Mesodermal cell (in vitro differentiated cells): Measurements from ENCODE around the gene PTEN. TPM values are rescaled to one million over a fixed set of nuclear protein-coding genes. Genes with fewer than 3 reads are reported as not detected.
A peak's percentile ranks its signal among the peaks of the same experiment; 100 is the strongest.
"Not testable (repeated sequence)": the region's sequence is repeated elsewhere in the genome, so short reads cannot be mapped to it uniquely, and the experiment has no call there.

ENCODE experiments used
- H3K27ac ChIP-seq: 2 replicates; pipeline ENCODE4 v1.7.0; 2013; ENCODE audit warnings: mild to moderate bottlenecking, low read depth, low read length, moderate library complexity; ENCODE audit not compliant: severe bottlenecking
- H3K36me3 ChIP-seq: 2 replicates; pipeline ENCODE4 v1.7.1; 2013; ENCODE audit warnings: mild to moderate bottlenecking, low read length, moderate library complexity; ENCODE audit not compliant: control insufficient read depth, insufficient read depth
- H3K4me1 ChIP-seq: one replicate; pipeline ENCODE4 v1.7.1; 2013; ENCODE audit warnings: mild to moderate bottlenecking, low read length; ENCODE audit not compliant: insufficient read depth, control insufficient read depth, poor library complexity, severe bottlenecking
- H3K4me3 ChIP-seq: 2 replicates; pipeline ENCODE4 v1.7.0; 2013; ENCODE audit warnings: low read length, control low read depth, mild to moderate bottlenecking; ENCODE audit not compliant: insufficient read depth, poor library complexity, severe bottlenecking; ENCODE audit errors: extremely low read depth
- H3K9me3 ChIP-seq: 2 replicates; pipeline ENCODE4 v1.7.1; 2013; ENCODE audit warnings: mild to moderate bottlenecking, low read length, moderate library complexity; ENCODE audit not compliant: control insufficient read depth
- WGBS, 2 experiments: methylation state at CpG; one replicate each; pipeline ENCODE4 v1.1.5; 2013; ENCODE audit warnings: missing lambda C conversion rate in 2 of 2; ENCODE audit not compliant: insufficient coverage in 2 of 2; 5-methylcytosine and 5-hydroxymethylcytosine counted together
- polyA plus RNA-seq, 2 experiments: library from polyadenylated mRNA; stranded (reverse); fragments of 50-300 nt; gene quantifications; one replicate each; pipeline ENCODE4 v1.2.3, GENCODE V29; 2013

The PTEN gene
- polyA plus RNA-seq (2013, experiment 1 of 2), result 58.4 TPM
- polyA plus RNA-seq (2013, experiment 2 of 2), result 68.0 TPM

DNA sequence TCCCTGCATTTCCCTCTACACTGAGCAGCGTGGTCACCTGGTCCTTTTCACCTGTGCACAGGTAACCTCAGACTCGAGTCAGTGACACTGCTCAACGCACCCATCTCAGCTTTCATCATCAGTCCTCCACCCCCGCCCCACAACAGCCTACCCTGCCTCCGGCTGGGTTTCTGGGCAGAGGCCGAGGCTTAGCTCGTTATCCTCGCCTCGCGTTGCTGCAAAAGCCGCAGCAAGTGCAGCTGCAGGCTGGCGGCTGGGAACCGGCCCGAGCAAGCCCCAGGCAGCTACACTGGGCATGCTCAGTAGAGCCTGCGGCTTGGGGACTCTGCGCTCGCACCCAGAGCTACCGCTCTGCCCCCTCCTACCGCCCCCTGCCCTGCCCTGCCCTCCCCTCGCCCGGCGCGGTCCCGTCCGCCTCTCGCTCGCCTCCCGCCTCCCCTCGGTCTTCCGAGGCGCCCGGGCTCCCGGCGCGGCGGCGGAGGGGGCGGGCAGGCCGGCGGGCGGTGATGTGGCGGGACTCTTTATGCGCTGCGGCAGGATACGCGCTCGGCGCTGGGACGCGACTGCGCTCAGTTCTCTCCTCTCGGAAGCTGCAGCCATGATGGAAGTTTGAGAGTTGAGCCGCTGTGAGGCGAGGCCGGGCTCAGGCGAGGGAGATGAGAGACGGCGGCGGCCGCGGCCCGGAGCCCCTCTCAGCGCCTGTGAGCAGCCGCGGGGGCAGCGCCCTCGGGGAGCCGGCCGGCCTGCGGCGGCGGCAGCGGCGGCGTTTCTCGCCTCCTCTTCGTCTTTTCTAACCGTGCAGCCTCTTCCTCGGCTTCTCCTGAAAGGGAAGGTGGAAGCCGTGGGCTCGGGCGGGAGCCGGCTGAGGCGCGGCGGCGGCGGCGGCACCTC, at the start of gene PTEN, which contains the start of gene KLLN:
Gene PTEN, plus strand, starts transcription at position 573 of the 891 bp plus-strand sequence. CDS start 845 bp downstream, outside the sequence.
Gene KLLN, minus strand, starts transcription at position 481 of the 891 bp plus-strand sequence. CDS start 1,046 bp downstream, outside the sequence.
- Histone ChIP-seq H3K27ac (peak within 1 kb of the TSS; percentile 93), H3K4me3 (peak within 1 kb of the TSS; percentile 86), H3K36me3 (no peaks in the 10 kb centered on the region), H3K9me3 (no peaks in the 10 kb centered on the region), H3K4me1 (no peaks in the 10 kb centered on the region)
- 0 to 1% methylated on average over 42 to 47 of the region's 89 CpGs for WGBS, 2 experiments

DNA sequence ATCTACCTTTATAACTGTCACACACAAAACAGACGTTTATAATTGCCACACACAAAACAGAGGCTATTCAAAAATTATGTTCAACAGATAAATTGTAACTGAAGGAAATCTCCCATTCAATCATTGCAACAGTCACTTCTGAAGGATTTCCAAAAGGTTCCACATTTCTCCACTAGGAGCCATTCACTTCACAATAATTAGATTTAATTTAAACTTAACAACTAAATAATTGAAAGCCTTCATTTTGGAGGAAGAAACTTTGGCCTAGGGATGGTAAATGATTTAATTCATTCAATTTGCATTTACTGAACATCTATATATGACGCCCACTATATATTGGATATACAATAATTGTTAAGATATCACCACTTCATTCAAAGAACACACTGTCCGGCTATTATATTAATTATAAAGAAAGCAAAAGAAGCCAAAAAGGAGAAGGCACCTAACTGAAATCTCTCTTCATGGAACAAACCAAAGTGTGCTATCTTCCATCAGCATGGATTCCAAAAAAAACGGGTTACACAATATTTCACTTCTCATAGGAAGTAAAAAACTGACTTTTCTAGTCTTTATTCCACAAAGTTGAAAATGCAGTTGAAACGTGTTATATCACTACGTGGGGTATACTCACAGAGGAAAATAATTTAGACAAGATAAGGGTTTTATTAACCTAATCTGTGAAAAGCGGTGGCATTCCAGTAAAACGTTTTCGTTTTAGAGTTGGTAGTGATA, 47.1 kb upstream of the PTEN start:
- peaks cover 18% of the 10 kb centered on the region for H3K36me3 ChIP-seq
- H3K4me1 ChIP-seq, result no peaks in the 10 kb centered on the region
- H3K9me3 ChIP-seq, result no peaks in the 10 kb centered on the region
- no peak overlapping the region for H3K27ac ChIP-seq
- WGBS, 2 experiments, result 88% methylated on average over 1 of the region's 9 CpGs; no CpG with 5 or more reads in 1 of the 2 experiments
- H3K4me3 ChIP-seq, result peak overlapping the region; percentile 87

DNA sequence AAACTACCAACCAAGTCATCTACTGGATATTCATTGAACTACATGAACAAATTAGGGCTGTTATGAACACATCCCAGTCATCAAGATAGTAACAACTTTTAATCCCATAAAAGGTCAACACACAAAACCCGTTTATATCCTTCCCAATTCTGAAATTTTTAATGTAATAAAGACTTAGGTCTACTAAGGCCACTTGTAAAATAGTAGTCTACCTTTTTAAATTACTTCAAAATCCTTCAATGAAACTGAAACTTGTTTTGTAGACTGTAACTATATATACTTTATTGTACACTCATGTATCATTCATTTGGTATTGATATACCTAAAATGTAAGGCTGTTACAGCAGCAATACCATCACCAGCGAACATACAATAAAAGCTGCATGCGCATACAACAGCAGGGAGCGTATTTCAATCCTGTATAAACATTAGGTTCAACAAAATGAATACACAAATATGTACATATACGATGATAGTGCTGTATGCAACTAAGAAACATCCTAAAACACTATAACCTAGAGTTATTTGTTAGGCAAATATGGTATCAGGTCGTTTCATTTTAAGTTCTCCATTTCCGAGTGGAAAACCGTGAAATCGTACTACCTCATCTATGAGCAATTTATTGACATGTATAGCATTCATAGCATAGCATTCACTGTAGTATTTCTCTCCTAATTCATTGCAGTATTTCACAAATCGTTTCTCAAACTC, 46.4 kb upstream of the PTEN start:
- 0 to 4% methylated on average over 1 to 4 of the region's 10 CpGs for WGBS, 2 experiments
- Histone ChIP-seq H3K9me3 (no peaks in the 10 kb centered on the region), H3K4me1 (no peaks in the 10 kb centered on the region), H3K36me3 (peaks cover 10% of the 10 kb centered on the region), H3K4me3 (peak overlapping the region; percentile 87), H3K27ac (peak overlapping the region; percentile 86)

DNA sequence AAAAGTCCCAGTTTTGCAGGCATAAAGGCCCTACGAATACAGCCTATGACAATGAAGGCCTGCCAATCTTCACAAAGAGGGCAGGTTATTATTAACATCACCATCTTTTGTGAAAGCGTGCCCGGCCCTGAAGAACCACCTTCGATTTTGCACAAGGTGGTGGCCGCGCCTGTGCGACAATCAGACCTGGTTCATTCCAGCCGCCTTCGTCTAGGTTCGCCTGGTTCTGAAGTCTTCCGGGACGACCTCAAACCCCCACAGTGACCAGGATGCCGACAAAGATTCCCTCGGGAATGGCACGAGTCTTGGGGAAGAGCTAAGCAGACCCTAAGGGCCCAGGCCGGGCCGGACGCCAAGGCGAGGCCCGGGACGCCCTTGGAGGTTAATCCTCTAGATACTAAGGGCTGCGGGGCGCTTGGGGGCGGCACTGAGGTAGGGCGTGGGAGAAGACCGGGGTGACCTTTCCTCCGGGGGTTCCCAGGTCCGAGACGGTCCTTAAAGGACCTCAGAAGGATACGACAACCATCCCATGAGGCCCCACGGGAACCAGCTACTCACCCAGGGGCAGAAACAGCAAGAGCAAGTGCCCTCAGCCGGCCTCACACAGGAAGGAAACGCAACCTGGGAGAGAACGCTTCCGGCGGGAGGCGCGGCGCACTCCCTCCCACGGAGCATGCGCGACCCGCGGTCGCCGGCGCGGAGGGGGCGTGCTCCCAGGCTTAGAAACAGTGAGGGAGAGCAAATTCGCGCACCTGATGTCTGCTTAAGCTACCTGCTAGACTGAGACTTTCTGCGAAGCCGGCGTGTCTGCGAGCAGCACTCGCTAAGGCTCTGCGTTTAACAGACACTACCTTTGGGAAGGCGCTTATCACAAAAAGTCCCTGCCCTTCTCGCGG, 45.6 kb upstream of the PTEN start, which contains the start of gene ATAD1:
Gene ATAD1, minus strand, starts transcription at position 618 of the 896 bp plus-strand sequence. CDS start 3,627 bp downstream, outside the sequence.
- H3K27ac ChIP-seq, result peak within 1 kb of the TSS; percentile 86
- peak within 1 kb of the TSS; percentile 87 for H3K4me3 ChIP-seq
- H3K9me3 ChIP-seq, result no peaks in the 10 kb centered on the region
- no peaks in the 10 kb centered on the region for H3K4me1 ChIP-seq
- H3K36me3 ChIP-seq, result peaks cover 3% of the 10 kb centered on the region
- WGBS, 2 experiments, result 0% methylated on average over 43 to 51 of the region's 60 CpGs

DNA sequence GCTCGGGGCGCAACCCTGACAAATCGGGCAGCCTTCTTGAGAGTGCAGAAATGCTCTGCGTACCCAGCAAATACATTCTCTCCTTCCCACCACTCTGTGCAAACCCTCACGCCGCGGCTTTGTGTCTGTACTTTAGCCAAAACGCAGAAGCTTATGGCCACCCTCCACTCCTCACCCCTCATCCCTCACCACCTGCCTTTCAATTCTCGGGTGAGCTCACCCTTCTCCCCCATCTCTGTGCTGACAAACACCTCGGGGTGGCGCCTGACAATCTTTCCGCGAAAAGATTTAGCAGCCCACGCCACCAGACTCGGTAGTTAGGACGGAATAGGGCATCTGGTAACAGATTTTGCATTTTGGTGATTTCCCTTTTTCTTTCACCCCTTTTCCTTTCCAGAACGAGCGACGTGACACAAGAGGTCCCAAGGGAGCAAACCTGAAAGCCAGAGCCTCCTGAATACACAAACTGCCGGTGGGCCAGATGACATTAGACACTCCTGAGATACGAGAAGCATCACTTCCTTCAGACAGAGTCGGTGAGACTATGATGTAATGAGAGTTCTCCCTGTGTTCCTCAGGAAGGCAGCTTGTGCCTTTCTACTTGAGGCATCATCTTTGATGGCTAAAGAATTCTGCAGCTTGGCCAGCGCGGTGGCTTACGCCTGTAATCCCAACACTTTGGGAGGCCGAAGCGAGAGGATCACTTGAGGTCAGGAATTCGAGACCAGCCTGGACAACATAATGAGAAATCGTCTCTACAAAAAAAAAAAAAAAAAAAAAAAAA, 44.7 kb upstream of the PTEN start:
- peak overlapping the region; percentile 34 for H3K27ac ChIP-seq
- WGBS, 2 experiments, result 15 to 18% methylated on average over 17 to 23 of the region's 29 CpGs
- H3K9me3 ChIP-seq, result no peaks in the 10 kb centered on the region

DNA sequence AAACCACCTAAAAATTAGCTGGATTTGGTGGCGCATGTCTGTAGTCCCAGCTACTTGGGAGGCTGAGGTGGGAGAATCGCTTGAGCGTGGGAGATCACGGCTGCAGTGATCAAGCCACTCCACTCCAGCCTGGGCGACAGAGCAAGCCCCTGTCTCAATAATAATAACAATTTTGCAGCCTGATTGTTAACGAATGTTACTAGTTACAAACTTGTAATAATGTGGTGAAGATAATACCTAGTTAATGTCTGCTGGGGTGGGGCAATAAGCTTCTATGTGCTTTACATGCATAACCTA, 44.2 kb upstream of the PTEN start:
- Histone ChIP-seq H3K4me3 (no peak overlapping the region), H3K9me3 (no peaks in the 10 kb centered on the region), H3K36me3 (no peaks in the 10 kb centered on the region), H3K4me1 (no peaks in the 10 kb centered on the region), H3K27ac (no peak overlapping the region)
- WGBS, 2 experiments, result 100% methylated on average over 3 of the region's 6 CpGs; no CpG with 5 or more reads in 1 of the 2 experiments

More for the DNA sequence above, 44.7 kb upstream of the PTEN start:
- H3K36me3 ChIP-seq, result no peaks in the 10 kb centered on the region
- H3K4me1 ChIP-seq, result no peaks in the 10 kb centered on the region
- peak overlapping the region; percentile 87 for H3K4me3 ChIP-seq

DNA sequence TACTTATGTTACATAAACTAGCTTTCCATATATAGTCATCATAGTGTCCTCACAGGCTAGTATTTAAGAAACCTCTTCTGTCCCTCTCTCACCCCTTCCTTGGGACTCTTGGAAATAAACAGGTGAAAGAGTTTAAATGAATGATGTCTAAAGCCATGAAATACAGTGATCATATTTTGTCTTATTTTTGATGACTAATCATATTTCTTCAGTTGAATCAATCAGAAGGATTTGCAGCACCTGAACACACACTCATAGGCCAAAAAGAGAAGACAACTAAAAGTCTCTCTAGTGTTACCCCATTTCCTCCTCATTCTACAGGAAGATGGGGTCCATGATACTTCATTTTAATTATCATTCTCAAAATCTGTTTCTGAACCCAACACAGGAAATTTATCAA, 36.8 kb upstream of the PTEN start:
- Histone ChIP-seq H3K36me3 (no peaks in the 10 kb centered on the region), H3K4me1 (no peaks in the 10 kb centered on the region), H3K27ac (no peak overlapping the region), H3K9me3 (no peaks in the 10 kb centered on the region), H3K4me3 (no peak overlapping the region)

DNA sequence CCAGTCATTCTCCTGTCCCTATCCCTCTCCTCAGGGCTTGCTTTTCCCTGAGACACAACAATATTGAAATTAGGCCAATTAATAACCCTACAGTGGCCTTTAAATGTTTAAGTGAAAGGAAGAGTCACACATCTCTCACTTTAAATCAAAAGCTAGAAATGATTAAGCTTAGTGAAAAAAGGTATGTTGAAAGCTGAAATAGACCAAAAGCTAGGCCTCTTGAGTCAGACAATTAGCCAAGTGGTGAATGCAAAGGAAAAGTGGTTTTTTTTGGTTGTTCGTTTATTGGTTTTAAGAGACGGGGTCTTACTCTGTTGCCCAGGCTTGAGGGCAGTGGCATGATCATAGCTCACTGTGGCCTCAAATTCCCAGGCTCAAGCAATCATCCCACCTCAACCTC, 35.7 kb upstream of the PTEN start:
- Histone ChIP-seq H3K4me3 (no peak overlapping the region), H3K9me3 (no peaks in the 10 kb centered on the region), H3K36me3 (no peaks in the 10 kb centered on the region), H3K4me1 (no peaks in the 10 kb centered on the region), H3K27ac (no peak overlapping the region)
- WGBS, 2 experiments, result 76 to 100% methylated on average over 2 of the region's 2 CpGs

DNA sequence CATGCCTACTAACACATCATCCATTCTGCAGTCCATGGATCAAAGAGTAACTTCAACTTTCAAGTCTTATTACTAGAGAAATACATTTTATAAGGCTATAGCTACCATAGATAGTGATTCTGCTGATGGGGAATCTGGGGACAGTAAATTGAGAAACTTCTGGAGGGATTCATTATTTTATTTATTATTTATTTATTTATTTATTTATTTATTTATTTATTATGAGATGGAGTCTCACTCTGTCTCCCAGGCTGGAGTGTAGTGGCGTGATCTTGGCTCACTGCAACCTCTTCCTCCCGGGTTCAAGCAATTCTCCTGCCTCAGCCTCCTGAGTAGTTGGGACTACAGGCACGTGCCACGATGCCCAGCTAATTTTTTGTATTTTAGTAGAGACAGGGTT, 34.4 kb upstream of the PTEN start:
- WGBS, 2 experiments, result 86 to 90% methylated on average over 3 to 4 of the region's 4 CpGs

More for the DNA sequence above, 34.4 kb upstream of the PTEN start:
- H3K9me3 ChIP-seq, H3K27ac ChIP-seq, H3K36me3 ChIP-seq, H3K4me1 ChIP-seq, H3K4me3 ChIP-seq: not testable (repeated sequence)
